Lower leg skin (tissue), 4 donors: Measurements from ENCODE around the gene SYPL1. TPM values are rescaled to one million over a fixed set of nuclear protein-coding genes. Genes with fewer than 3 reads are reported as not detected.

Experiments used
- DNase-seq, 2 donors: peaks; one replicate each; pipeline ENCODE4 v3.0.0-alpha.2; 2019; ENCODE audit warnings: low spot score in 2 of 2
- H3K4me3 ChIP-seq: fragments of 200-600 bp; sonication (generic); 2 replicates; pipeline ENCODE4 v1.5.1; 2017; ENCODE audit warnings: mild to moderate bottlenecking, low read depth; ENCODE audit not compliant: poor library complexity, severe bottlenecking
- CTCF ChIP-seq, 3 donors: fragments of 450-650 bp; IDR thresholded peaks; one replicate each; pipeline ENCODE4 v1.5.1; 2016; ENCODE audit warnings: antibody characterized with exemption in 3 of 3, mild to moderate bottlenecking in 3 of 3, moderate library complexity in 2 of 3
- POLR2A ChIP-seq, 2 donors: fragments of 450-650 bp; IDR thresholded peaks; one replicate each; pipeline ENCODE4 v1.6.1; 2016 to 2017; ENCODE audit warnings: antibody characterized with exemption in 2 of 2, mild to moderate bottlenecking in 1 of 2, moderate library complexity in 1 of 2
- WGBS, 2 donors: methylation state at CpG; one replicate each; pipeline ENCODE4 v1.1.5; 2018; 5-methylcytosine and 5-hydroxymethylcytosine counted together
- intact Hi-C: fragments of 100-400 bp; cut with DNase I; formaldehyde crosslinking; loops from one replicate; pipeline ENCODE4 v1.15.0; 2023; ENCODE audit warnings: low total_unique reads
- total RNA-seq, 4 donors: library from RNA; depleted of rRNA; stranded (reverse); fragments of >200 nt; gene quantifications; one replicate each; pipeline ENCODE4 v1.1.0, GENCODE V29; 2016

SYPL1 gene
- total RNA-seq, 4 donors from 2014 or later: 77.7 to 96.7 (median 89.6) TPM

DNA sequence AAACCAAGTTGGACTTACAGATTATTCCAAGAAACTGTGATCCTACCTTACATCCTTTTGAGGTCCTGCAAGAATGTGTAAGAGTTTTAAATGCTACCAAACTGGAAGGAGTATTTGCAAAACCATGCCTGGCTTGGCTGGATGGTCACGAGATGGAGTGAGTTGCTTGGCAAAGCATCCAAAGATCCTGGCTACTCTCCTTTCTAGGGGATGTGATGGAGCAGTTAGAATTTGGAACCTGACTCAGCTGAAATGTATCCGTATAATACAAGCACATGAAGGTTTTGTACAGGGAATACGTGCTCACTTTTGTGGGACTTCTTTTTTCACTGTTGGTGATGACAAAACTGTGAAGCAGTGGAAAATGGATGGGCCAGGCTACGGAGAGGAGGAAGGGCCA lies 13.3 kb upstream of the SYPL1 start:
- intact Hi-C loops: no loop called here
- no peak overlapping the region for H3K4me3 ChIP-seq
- DNase-seq: no peak
- TF ChIP-seq CTCF (IDR thresholded peaks at IDR 0.05): no peak
- TF ChIP-seq POLR2A (IDR thresholded peaks at IDR 0.05): no peak
- WGBS, 2 donors: 84 to 85% methylated on average over 4 of the region's 4 CpGs

DNA sequence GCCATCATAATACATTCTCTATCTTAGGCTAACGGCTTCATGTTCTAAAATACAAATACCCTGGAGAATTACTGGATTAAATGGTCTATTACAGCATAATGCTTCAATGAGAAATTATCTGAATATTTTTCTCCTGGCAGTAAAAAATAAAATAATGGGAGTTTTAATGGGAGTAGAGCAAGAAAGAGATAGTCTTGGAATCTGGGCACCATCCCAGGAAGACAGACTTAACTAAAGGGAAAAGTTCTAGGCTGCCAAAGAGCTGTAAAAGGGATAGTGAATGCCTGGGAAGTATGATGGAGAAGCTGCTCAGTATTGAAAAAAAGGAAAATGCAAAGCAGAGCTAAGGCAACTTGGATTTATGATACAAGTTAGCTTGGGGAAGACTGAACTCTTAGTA lies 12.1 kb upstream of the SYPL1 start:
- TF ChIP-seq POLR2A (IDR thresholded peaks at IDR 0.05) (no peak), CTCF (IDR thresholded peaks at IDR 0.05) (no peak)
- intact Hi-C loops: no loop called here
- 63 to 64% methylated on average over 1 of the region's 1 CpG for WGBS, 2 donors
- no peak for DNase-seq
- no peak overlapping the region for H3K4me3 ChIP-seq

DNA sequence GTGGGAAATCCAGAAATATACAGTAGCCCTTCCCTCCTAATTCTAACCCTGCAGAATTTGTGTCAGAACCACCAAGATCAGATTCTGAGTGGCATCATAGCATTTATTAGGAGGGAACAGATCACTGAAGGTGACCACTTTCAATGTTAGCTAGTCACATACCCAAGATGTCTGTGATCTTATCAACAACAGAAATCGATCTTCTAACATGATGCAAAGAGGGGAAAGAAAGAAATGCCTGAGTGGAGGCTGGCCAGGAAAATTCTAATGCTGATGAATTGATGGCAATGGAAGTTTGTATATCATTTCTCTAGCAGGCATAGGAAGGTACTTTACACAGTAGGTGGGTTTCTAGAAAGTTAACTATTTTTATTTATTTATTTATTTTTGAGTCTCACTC lies 10.6 kb upstream of the SYPL1 start:
- no peak for DNase-seq
- WGBS, 2 donors: 79 to 80% methylated on average over 1 of the region's 1 CpG
- intact Hi-C loops: no loop called here
- no peak for TF ChIP-seq POLR2A (IDR thresholded peaks at IDR 0.05)
- TF ChIP-seq CTCF (IDR thresholded peaks at IDR 0.05): no peak
- no peak overlapping the region for H3K4me3 ChIP-seq

GRCh38 chr7:106121189-106121810 lies 9.2 kb upstream of the SYPL1 start:
- H3K4me3 ChIP-seq: no peak overlapping the region
- DNase-seq: no peak
- TF ChIP-seq CTCF (IDR thresholded peaks at IDR 0.05): no peak
- 65 to 68% methylated on average over 3 of the region's 3 CpGs for WGBS, 2 donors
- intact Hi-C loops: no loop called here

- no peak overlapping the region for H3K4me3 ChIP-seq
Measured at GRCh38 chr7:106120500-106120899, 8.4 kb upstream of the SYPL1 start.

More at GRCh38 chr7:106120500-106120899, 8.4 kb upstream of the SYPL1 start:
- no peak for DNase-seq
- WGBS, 2 donors: 88 to 93% methylated on average over 2 of the region's 2 CpGs
- intact Hi-C loops: no loop called here
- no peak for TF ChIP-seq CTCF (IDR thresholded peaks at IDR 0.05)
- TF ChIP-seq POLR2A (IDR thresholded peaks at IDR 0.05): no peak
